ENCODE measurements around the gene SNTA1.
"Not testable (repeated sequence)": the region's sequence is repeated elsewhere in the genome, so short reads cannot be mapped to it uniquely, and the experiment has no call there.

Gene SNTA1

DNA sequence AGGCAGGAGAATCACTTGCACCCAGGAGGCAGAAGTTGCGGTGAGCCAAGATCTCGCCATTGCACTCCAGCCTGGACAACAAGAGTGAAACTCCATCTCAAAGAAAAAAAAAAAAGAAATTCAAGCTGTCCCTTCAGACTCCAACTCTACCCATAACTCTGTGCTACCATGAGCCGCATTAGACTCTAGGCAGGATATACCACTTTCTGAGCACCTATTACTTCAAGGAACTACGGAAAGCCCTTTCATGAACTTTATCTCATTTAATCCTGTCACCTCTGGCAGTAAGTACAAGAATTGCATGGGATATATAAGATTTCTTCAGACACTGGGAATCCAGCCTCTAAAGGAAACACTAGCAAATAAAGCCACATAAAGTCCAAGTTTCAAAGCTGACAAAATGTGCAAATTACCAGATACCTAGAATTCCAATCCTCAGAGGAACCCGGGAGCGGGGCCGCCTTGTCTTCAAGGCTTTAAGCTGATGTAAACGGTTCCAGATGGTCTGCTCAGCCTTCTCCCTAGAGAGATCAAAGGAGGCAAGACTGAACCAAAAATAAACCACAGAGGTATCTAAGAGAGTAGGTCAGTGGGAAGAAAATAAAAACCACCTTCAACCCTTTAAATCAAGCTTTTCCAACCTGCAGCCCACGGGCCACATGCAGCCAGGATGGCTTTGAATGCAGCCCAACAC is 51.7 kb downstream of the SNTA1 start:
- Histone ChIP-seq H3K4me3 (replicated peaks; ENCODE audit: insufficient read depth, low read length) (no peak overlapping the region), H3K27me3 (ENCODE audit: insufficient read depth, poor library complexity, severe bottlenecking) (no peaks in the 10 kb centered on the region), H3K27ac (replicated peaks) (no peak overlapping the region)
- TF ChIP-seq POLR2AphosphoS5 (IDR thresholded peaks at IDR 0.05; ENCODE audit: low read depth) (no peak), GABPA (IDR thresholded peaks at IDR 0.05; ENCODE audit: low read depth) (no peak), SPI1 (IDR thresholded peaks at IDR 0.05; ENCODE audit: borderline replicate concordance, low read depth) (no peak)
- TF ChIP-seq, protein P1, sequence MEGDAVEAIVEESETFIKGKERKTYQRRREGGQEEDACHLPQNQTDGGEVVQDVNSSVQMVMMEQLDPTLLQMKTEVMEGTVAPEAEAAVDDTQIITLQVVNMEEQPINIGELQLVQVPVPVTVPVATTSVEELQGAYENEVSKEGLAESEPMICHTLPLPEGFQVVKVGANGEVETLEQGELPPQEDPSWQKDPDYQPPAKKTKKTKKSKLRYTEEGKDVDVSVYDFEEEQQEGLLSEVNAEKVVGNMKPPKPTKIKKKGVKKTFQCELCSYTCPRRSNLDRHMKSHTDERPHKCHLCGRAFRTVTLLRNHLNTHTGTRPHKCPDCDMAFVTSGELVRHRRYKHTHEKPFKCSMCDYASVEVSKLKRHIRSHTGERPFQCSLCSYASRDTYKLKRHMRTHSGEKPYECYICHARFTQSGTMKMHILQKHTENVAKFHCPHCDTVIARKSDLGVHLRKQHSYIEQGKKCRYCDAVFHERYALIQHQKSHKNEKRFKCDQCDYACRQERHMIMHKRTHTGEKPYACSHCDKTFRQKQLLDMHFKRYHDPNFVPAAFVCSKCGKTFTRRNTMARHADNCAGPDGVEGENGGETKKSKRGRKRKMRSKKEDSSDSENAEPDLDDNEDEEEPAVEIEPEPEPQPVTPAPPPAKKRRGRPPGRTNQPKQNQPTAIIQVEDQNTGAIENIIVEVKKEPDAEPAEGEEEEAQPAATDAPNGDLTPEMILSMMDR (IDR thresholded peaks at IDR 0.05; ENCODE audit: insufficient read depth, low read length): no peak
- TF ChIP-seq, protein P2, sequence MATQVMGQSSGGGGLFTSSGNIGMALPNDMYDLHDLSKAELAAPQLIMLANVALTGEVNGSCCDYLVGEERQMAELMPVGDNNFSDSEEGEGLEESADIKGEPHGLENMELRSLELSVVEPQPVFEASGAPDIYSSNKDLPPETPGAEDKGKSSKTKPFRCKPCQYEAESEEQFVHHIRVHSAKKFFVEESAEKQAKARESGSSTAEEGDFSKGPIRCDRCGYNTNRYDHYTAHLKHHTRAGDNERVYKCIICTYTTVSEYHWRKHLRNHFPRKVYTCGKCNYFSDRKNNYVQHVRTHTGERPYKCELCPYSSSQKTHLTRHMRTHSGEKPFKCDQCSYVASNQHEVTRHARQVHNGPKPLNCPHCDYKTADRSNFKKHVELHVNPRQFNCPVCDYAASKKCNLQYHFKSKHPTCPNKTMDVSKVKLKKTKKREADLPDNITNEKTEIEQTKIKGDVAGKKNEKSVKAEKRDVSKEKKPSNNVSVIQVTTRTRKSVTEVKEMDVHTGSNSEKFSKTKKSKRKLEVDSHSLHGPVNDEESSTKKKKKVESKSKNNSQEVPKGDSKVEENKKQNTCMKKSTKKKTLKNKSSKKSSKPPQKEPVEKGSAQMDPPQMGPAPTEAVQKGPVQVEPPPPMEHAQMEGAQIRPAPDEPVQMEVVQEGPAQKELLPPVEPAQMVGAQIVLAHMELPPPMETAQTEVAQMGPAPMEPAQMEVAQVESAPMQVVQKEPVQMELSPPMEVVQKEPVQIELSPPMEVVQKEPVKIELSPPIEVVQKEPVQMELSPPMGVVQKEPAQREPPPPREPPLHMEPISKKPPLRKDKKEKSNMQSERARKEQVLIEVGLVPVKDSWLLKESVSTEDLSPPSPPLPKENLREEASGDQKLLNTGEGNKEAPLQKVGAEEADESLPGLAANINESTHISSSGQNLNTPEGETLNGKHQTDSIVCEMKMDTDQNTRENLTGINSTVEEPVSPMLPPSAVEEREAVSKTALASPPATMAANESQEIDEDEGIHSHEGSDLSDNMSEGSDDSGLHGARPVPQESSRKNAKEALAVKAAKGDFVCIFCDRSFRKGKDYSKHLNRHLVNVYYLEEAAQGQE (IDR thresholded peaks at IDR 0.05; ENCODE audit: insufficient replicate concordance, low read depth): no peak
- DNase-seq (ENCODE audit: low read depth in 1 of 2, low spot score in 1 of 2): no peak

DNA sequence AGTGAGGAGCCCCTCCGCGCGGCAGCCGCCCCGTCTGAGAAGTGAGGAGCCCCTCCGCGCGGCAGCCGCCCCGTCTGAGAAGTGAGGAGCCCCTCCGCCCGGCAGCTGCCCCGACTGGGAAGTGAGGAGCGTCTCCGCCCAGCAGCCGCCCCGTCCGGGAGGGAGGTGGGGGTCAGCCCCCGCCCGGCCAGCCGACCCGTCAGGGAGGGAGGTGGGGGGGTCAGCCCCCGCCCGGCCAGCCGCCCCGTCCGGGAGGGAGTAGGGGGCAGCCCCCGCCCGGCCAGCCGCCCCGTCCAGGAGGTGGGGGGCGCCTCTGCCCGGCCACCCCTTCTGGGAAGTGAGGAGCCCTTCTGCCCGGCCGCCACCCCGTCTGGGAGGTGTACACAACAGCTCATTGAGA is 54.2 kb downstream of the SNTA1 start:
- not testable (repeated sequence) for H3K27me3 ChIP-seq (ENCODE audit: insufficient read depth, poor library complexity, severe bottlenecking); H3K4me3 ChIP-seq (replicated peaks; ENCODE audit: insufficient read depth, low read length); DNase-seq (ENCODE audit: low read depth in 1 of 2, low spot score in 1 of 2); H3K27ac ChIP-seq (replicated peaks)

DNA sequence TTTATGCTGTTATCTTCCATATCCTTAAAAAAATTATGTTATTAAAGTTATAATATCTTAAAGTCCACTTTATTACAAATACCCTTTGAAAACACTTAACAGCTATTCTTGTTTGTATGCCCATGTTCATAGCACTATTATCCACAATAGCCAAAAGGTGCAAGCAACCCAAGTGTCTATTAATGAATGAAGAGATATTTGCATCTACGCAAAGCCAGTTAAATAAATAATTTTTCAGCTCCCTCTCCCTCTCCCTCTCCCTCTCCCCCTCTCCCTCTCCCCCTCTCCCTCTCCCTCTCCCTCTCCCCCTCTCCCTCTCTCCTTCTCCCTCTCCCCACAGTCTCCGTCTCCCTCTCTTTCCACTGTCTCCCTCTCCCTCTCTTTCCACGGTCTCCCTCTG is 55.3 kb downstream of the SNTA1 start:
- TF ChIP-seq SPI1 (IDR thresholded peaks at IDR 0.05; ENCODE audit: borderline replicate concordance, low read depth) (no peak), GABPA (IDR thresholded peaks at IDR 0.05; ENCODE audit: low read depth) (no peak), POLR2AphosphoS5 (IDR thresholded peaks at IDR 0.05; ENCODE audit: low read depth) (no peak)
- TF ChIP-seq, protein P1 (IDR thresholded peaks at IDR 0.05; ENCODE audit: insufficient read depth, low read length): no peak
- TF ChIP-seq, protein P2 (IDR thresholded peaks at IDR 0.05; ENCODE audit: insufficient replicate concordance, low read depth): no peak
- Histone ChIP-seq H3K4me3 (replicated peaks; ENCODE audit: insufficient read depth, low read length) (no peak overlapping the region), H3K27ac (replicated peaks) (no peak overlapping the region), H3K27me3 (ENCODE audit: insufficient read depth, poor library complexity, severe bottlenecking) (no peaks in the 10 kb centered on the region)
- DNase-seq (ENCODE audit: low read depth in 1 of 2, low spot score in 1 of 2): no peak

DNA sequence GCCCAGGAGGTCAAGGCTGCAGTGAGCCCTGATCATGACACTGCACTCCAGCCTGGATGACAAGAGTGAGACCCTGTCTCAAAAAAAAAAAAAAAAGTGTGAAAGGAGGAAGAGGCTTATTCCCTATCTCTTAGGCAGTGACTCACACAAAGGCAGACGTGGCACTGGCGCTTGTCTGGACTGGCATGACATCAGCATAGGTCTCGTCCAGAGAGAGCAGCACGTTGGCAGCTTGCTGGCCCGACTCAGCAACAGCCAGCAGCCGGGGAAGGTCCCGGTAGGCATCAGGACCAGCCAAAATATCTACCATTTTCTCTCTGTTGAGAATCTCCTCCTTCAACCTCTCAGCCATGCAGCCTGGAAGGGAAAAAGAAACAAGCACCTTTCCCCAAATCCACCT is 56.4 kb downstream of the SNTA1 start:
- Histone ChIP-seq H3K27me3 (ENCODE audit: insufficient read depth, poor library complexity, severe bottlenecking) (no peaks in the 10 kb centered on the region), H3K4me3 (replicated peaks; ENCODE audit: insufficient read depth, low read length) (no peak overlapping the region), H3K27ac (replicated peaks) (no peak overlapping the region)
- TF ChIP-seq, protein P1 (IDR thresholded peaks at IDR 0.05; ENCODE audit: insufficient read depth, low read length): no peak
- TF ChIP-seq, protein P2 (IDR thresholded peaks at IDR 0.05; ENCODE audit: insufficient replicate concordance, low read depth): no peak
- TF ChIP-seq POLR2AphosphoS5 (IDR thresholded peaks at IDR 0.05; ENCODE audit: low read depth) (no peak), SPI1 (IDR thresholded peaks at IDR 0.05; ENCODE audit: borderline replicate concordance, low read depth) (no peak), GABPA (IDR thresholded peaks at IDR 0.05; ENCODE audit: low read depth) (no peak)
- DNase-seq (ENCODE audit: low read depth in 1 of 2, low spot score in 1 of 2): no peak

Measured in HL-60 (cell line).